OCI-LY3 (cell line): ENCODE data around the gene RNPEP.

Source experiments
- H2AFZ ChIP-seq: fragments of 200-600, 300-600 bp; shearing (Covaris generic); 2 replicates; pipeline ENCODE4 v1.6.0; 2014; ENCODE audit warnings: antibody characterized with exemption, low read depth, low read length
- H3K27ac ChIP-seq: fragments of 200-600, 300-600 bp; sonication (generic); 2 replicates; pipeline ENCODE4 v1.5.1; 2014; ENCODE audit warnings: mild to moderate bottlenecking, low read length, moderate library complexity, mixed read lengths
- H3K27me3 ChIP-seq: fragments of 200-600, 300-600 bp; sonication (generic); 2 replicates; pipeline ENCODE4 v1.6.1; 2014; ENCODE audit warnings: low read depth, low read length, mixed read lengths
- H3K36me3 ChIP-seq: fragments of 200-600, 300-600 bp; sonication (generic); replicated peaks from 2 replicates; pipeline ENCODE3; 2014; ENCODE audit warnings: low read depth, low read length, mixed read lengths
- H3K4me1 ChIP-seq: fragments of 300-600, 200-600 bp; sonication (generic); 2 replicates; pipeline ENCODE4 v1.6.1; 2014; ENCODE audit warnings: low read length, mixed read lengths
- H3K4me2 ChIP-seq: fragments of 200-600, 300-600 bp; sonication (generic); 2 replicates; pipeline ENCODE4 v1.6.1; 2014; ENCODE audit warnings: low read length, mixed read lengths
- H3K4me3 ChIP-seq: fragments of 300-600, 200-600 bp; sonication (generic); 2 replicates; pipeline ENCODE4 v1.5.1; 2014; ENCODE audit warnings: antibody characterized with exemption, mild to moderate bottlenecking, low read length, moderate library complexity
- H3K79me2 ChIP-seq: fragments of 300-600, 200-600 bp; shearing (Covaris generic); 2 replicates; pipeline ENCODE4 v1.6.1; 2014; ENCODE audit warnings: mild to moderate bottlenecking, low read length, mixed read lengths
- H3K9ac ChIP-seq: fragments of 300-600, 200-600 bp; shearing (Covaris generic); 2 replicates; pipeline ENCODE4 v1.6.0; 2014; ENCODE audit warnings: mild to moderate bottlenecking, low read length, moderate library complexity
- H3K9me3 ChIP-seq: fragments of 200-600, 300-600 bp; shearing (Covaris generic); 2 replicates; pipeline ENCODE4 v1.6.1; 2014; ENCODE audit warnings: low read length, mixed read lengths; ENCODE audit not compliant: insufficient read depth
- H4K20me1 ChIP-seq: fragments of 200-600, 300-600 bp; sonication (generic); 2 replicates; pipeline ENCODE4 v1.6.1; 2016; ENCODE audit warnings: low read length, mixed read lengths; ENCODE audit not compliant: insufficient read depth
- EZH2phosphoT487 ChIP-seq: fragments of 200-600 bp; shearing (Covaris generic); IDR thresholded peaks from 2 replicates; pipeline ENCODE4 v1.6.1; 2018; ENCODE audit warnings: antibody characterized with exemption, mixed run types, low read depth
- TF ChIP-seq, protein P1 (sequence below): fragments of 200-600, 300-600 bp; sonication (generic); IDR thresholded peaks from 2 replicates; pipeline ENCODE4 v1.5.1; 2014; ENCODE audit warnings: antibody characterized with exemption, low read length, low read depth

RNPEP gene, protein sequence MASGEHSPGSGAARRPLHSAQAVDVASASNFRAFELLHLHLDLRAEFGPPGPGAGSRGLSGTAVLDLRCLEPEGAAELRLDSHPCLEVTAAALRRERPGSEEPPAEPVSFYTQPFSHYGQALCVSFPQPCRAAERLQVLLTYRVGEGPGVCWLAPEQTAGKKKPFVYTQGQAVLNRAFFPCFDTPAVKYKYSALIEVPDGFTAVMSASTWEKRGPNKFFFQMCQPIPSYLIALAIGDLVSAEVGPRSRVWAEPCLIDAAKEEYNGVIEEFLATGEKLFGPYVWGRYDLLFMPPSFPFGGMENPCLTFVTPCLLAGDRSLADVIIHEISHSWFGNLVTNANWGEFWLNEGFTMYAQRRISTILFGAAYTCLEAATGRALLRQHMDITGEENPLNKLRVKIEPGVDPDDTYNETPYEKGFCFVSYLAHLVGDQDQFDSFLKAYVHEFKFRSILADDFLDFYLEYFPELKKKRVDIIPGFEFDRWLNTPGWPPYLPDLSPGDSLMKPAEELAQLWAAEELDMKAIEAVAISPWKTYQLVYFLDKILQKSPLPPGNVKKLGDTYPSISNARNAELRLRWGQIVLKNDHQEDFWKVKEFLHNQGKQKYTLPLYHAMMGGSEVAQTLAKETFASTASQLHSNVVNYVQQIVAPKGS

DNA sequence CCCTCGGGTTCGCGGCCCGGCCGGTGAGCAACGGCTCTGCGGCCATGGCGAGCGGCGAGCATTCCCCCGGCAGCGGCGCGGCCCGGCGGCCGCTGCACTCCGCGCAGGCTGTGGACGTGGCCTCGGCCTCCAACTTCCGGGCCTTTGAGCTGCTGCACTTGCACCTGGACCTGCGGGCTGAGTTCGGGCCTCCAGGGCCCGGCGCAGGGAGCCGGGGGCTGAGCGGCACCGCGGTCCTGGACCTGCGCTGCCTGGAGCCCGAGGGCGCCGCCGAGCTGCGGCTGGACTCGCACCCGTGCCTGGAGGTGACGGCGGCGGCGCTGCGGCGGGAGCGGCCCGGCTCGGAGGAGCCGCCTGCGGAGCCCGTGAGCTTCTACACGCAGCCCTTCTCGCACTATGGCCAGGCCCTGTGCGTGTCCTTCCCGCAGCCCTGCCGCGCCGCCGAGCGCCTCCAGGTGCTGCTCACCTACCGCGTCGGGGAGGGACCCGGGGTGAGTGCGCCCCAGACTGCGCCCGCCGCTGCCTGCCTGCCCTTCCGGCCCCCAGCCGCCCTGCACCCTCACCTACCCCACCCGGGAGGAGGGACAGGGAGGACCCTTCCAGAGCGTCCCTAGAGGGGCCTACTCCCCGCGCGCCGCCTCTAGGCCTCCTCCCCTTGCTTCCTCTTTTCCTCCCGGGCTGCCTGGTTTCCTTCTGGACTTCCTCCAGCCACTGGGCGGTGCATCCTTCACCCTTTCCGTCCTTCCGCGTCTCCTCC is at the start of gene RNPEP:
RNPEP (plus strand) TSS at position 26 of the 757 bp plus-strand sequence; CDS start at position 45, 19 bp downstream.
- TF ChIP-seq, protein P1, sequence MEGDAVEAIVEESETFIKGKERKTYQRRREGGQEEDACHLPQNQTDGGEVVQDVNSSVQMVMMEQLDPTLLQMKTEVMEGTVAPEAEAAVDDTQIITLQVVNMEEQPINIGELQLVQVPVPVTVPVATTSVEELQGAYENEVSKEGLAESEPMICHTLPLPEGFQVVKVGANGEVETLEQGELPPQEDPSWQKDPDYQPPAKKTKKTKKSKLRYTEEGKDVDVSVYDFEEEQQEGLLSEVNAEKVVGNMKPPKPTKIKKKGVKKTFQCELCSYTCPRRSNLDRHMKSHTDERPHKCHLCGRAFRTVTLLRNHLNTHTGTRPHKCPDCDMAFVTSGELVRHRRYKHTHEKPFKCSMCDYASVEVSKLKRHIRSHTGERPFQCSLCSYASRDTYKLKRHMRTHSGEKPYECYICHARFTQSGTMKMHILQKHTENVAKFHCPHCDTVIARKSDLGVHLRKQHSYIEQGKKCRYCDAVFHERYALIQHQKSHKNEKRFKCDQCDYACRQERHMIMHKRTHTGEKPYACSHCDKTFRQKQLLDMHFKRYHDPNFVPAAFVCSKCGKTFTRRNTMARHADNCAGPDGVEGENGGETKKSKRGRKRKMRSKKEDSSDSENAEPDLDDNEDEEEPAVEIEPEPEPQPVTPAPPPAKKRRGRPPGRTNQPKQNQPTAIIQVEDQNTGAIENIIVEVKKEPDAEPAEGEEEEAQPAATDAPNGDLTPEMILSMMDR, result no peak
- Histone ChIP-seq H3K4me3 (peak within 1 kb of the TSS; percentile 87), H3K36me3 (no peaks in the 10 kb centered on the region), H3K27me3 (no peaks in the 10 kb centered on the region; the same call in 1 of the 2 replicates), H2AFZ (peak within 1 kb of the TSS; percentile 82), H3K9ac (peak within 1 kb of the TSS; percentile 83), H3K27ac (peak within 1 kb of the TSS; percentile 9), H4K20me1 (no peaks in the 10 kb centered on the region), H3K4me2 (peak within 1 kb of the TSS; percentile 97), H3K9me3 (no peaks in the 10 kb centered on the region), H3K79me2 (peaks cover 27% of the 10 kb centered on the region), H3K4me1 (peaks cover 11% of the 10 kb centered on the region)

DNA sequence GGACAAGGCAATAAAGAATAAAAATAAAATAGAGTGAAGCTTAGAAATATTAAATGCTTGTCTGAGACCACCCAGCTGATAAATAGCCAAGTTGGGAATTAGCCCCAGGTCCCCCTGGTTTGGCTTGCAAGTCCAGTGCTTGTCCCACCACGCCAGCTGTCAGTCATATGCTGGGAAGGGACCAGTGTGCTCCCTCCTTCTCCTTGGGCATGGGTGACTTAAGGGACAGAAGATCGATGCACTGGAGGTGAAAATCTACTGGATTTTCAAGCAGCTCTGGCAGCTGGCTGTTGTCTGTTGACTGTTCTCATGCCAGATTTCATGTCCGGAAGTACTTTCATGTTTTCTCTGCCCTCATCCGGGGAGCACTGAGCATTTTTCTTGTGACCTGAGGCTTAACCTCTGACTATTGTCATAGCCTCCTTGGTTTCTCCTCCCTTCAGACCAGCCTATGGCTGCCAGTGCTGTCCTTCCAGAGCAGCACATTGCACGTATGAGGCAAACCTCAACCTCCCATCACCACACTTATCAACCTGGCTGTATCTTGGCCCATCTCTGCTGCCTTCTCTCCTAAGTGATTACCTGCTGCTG is 48.5 kb upstream of the RNPEP start:
- Histone ChIP-seq H3K4me2 (no peak overlapping the region), H2AFZ (no peak overlapping the region), H3K4me3 (no peak overlapping the region), H3K36me3 (no peaks in the 10 kb centered on the region), H3K27me3 (peaks cover 46% of the 10 kb centered on the region), H3K79me2 (no peaks in the 10 kb centered on the region), H3K4me1 (no peaks in the 10 kb centered on the region), H3K27ac (no peak overlapping the region), H3K9ac (no peak overlapping the region), H3K9me3 (no peaks in the 10 kb centered on the region), H4K20me1 (no peaks in the 10 kb centered on the region)
- no peak for TF ChIP-seq EZH2phosphoT487
- TF ChIP-seq, protein P1, result no peak

DNA sequence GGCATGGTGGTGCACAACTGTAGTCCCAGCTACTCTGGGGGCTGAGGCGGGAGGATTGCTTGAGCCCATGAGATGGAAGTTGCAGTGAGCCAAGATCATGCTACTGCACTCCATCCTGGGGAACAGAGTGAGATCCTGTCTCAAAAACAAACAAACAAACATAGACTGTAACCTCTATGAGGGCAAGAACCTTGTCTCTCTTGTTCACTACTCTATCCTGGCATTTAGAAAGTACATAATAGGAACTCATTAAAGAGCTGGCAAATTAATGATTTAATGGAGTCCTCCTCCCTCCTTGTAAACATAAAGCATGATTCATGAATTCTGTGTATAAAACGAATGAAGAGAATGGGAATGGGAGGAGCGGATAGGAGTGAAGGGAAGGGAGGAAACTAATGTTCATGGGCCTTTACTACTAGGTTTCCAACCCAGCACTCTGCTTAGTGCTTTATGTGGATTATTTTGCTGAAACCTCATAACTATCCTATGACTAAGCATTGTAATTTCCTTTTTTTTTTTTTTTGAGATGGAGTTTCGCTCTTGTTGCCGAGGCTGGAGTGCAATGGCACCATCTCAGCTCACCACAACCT is 44.7 kb upstream of the RNPEP start:
- no peaks in the 10 kb centered on the region for H3K4me1 ChIP-seq
- no peak for TF ChIP-seq EZH2phosphoT487
- TF ChIP-seq, protein P1, result no peak
- H3K27me3 ChIP-seq, result peaks cover 19% of the 10 kb centered on the region
- no peak overlapping the region for H3K4me3 ChIP-seq
- no peak overlapping the region for H3K27ac ChIP-seq
- H3K36me3 ChIP-seq, result no peaks in the 10 kb centered on the region
- no peaks in the 10 kb centered on the region for H3K9me3 ChIP-seq
- H3K79me2 ChIP-seq, result no peaks in the 10 kb centered on the region
- H3K4me2 ChIP-seq, result no peak overlapping the region
- H2AFZ ChIP-seq, result no peak overlapping the region
- no peaks in the 10 kb centered on the region for H4K20me1 ChIP-seq
- H3K9ac ChIP-seq, result no peak overlapping the region
